Measurements from ENCODE around the gene DLGAP1.
"Not testable (repeated sequence)": the region's sequence is repeated elsewhere in the genome, so short reads cannot be mapped to it uniquely, and the experiment has no call there.

Gene DLGAP1

GRCh38 chr18:3594760-3595368, 860.2 kb downstream of the DLGAP1 start:
- no peak for DNase-seq

GRCh38 chr18:3593904-3594759, 861.0 kb downstream of the DLGAP1 start:
- peak; percentile 90 to 94 for DNase-seq

GRCh38 chr18:3593381-3593903, 861.7 kb downstream of the DLGAP1 start:
- peak; percentile 74 to 76 for DNase-seq

GRCh38 chr18:3592864-3593263, 862.2 kb downstream of the DLGAP1 start:
- DNase-seq, result no peak

- DNase-seq, result no peak
Measured at GRCh38 chr18:3590096-3590630, 864.9 kb downstream of the DLGAP1 start.

- peak; percentile 85 to 93 for DNase-seq
Measured at GRCh38 chr18:3585656-3586509, 869.2 kb downstream of the DLGAP1 start.

- DNase-seq, result no peak
Measured at GRCh38 chr18:3584897-3585460, 870.1 kb downstream of the DLGAP1 start.

- no peak for DNase-seq
Measured at GRCh38 chr18:3584266-3584861, 870.7 kb downstream of the DLGAP1 start.

- no peak for DNase-seq
Measured at GRCh38 chr18:3583873-3584247, 871.2 kb downstream of the DLGAP1 start.

- not testable (repeated sequence) for DNase-seq
Measured at GRCh38 chr18:3583106-3583872, 871.8 kb downstream of the DLGAP1 start.

- DNase-seq, result no peak
Measured at GRCh38 chr18:3581890-3582289, 873.2 kb downstream of the DLGAP1 start.

- not testable (repeated sequence) for DNase-seq
Measured at GRCh38 chr18:3580523-3581025, 874.5 kb downstream of the DLGAP1 start.

- no peak for DNase-seq
Measured at GRCh38 chr18:3579701-3580100, 875.4 kb downstream of the DLGAP1 start.

- DNase-seq, result no peak
Measured at GRCh38 chr18:3578621-3579020, 876.5 kb downstream of the DLGAP1 start.

- DNase-seq, result no peak
Measured at GRCh38 chr18:3577281-3577855, 877.7 kb downstream of the DLGAP1 start.

GRCh38 chr18:3572761-3573160, 882.3 kb downstream of the DLGAP1 start:
- DNase-seq, result no peak

GRCh38 chr18:3566851-3567250, 888.3 kb downstream of the DLGAP1 start:
- no peak for DNase-seq

- no peak for DNase-seq
Measured at GRCh38 chr18:3560755-3561154, 894.4 kb downstream of the DLGAP1 start.

GRCh38 chr18:3554811-3555427, 900.2 kb downstream of the DLGAP1 start:
- DNase-seq, result no peak

- DNase-seq, result no peak
Measured at GRCh38 chr18:3554091-3554601, 901.0 kb downstream of the DLGAP1 start.

Data from SHP77 (cell line).